ENCODE measurements around the gene ANKS1B.
"Not testable (repeated sequence)": the region's sequence is repeated elsewhere in the genome, so short reads cannot be mapped to it uniquely, and the experiment has no call there.

Gene ANKS1B

DNA sequence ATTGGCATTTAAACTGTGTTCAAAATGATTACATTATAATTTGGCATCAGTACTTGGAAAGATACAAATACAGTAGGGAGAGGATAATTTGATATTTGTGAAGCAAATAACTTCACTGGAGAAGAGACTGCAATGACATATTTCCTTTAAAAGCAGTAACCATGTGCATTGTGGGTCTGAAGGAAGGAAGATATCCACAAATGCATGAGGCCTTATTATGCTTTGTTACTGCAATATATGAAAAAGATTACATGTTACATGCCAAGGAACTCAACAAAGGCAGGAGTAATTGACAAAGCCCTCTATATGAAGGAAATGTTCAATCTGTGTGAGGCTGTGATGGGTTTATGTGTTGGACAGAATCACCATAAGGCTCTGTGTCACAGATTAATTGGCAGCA, 948.2 kb downstream of the ANKS1B start:
- DNase-seq: no peak

DNA sequence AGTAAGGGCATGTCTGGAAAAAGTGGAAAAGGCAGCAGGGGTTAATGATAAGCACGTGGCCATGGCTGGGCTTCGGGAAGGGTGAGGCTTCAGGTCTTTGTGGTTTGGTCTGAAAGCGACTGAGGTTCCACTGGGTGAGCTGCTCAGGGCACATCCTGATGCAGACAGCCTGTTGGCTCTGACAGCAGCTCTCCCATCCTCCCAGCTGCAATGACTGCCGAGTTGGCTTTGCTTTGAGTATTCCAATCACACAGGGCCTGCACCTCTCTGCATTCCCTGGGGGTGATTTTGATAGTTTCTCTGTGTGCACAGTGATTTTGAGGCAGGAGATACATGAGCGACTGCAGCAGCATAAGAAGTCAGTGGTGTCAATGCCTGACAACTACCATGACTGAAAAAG, 948.9 kb downstream of the ANKS1B start:
- no peak for DNase-seq

DNA sequence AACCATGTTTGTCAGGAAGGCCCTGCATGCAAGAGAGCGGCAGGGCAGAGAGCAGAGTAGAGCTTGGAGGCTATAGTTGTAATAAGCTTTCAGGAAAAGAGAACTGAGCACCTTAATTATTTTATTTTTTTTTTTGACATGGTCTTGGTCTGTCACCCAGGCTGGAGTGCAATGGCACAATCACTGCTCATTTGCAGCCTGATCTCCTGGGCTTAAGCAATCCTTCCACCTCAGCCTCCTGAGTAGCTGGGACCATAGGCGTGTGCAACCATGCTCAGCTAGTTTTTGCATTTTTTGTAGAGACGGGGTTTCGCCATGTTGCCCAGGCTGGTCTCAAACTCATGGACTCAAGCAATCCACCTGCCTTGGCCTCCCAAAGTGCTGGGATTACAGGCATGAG, 950.5 kb downstream of the ANKS1B start:
- not testable (repeated sequence) for DNase-seq

DNA sequence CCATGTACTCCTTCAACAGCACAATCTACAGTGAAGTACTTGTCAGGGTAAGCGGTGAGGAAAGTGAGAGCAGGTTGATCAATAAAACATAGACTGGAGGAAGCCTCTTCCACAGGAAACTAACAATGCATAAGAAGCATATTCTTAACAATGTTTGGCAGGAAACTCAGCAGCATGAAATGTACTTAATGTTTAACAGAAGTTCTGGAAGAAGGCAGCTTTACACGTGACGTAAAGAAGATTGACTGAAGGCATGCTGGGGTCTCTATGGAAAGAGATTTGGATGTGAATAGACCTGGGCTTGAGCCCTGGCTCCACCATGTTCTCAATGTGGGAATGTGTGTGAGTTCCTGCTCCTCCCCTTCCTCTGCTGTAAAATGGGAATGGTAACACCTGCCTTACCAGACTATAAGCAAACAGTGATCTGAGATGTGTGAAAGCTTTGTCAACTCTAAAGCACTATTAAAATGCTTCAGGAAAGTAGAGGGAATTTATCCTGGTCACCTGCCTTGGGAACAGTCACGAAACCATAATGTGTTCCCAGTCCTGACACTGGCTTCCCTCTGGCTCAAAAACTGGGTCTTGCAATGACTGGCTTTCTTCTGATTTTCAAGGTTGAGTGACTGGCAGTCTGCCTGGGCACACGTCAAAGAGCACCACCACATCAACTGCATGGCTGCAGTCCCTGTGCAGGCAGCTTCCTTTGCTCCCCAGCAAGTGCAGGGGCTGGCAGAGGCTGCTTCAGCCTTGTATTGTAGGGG, 955.0 kb downstream of the ANKS1B start:
- DNase-seq: no peak

DNA sequence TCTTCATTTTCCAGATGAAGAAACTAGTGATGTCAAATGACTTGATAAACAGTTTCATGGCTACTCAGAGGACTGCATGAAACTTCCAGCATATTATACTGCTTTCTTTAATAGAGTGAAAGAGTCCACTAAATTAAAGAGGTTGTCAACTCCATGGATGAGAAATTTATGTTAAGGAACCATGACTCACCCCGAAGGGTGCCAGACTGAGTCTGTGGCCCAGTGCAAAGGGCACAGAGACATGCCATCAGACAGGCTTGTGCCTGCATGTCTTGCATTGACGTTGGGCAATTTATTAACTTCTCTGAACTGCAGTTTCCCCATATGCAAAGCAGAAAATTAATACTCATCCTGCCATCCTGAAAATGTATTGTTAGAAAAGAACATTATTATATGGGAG, 957.3 kb downstream of the ANKS1B start:
- no peak for DNase-seq

DNA sequence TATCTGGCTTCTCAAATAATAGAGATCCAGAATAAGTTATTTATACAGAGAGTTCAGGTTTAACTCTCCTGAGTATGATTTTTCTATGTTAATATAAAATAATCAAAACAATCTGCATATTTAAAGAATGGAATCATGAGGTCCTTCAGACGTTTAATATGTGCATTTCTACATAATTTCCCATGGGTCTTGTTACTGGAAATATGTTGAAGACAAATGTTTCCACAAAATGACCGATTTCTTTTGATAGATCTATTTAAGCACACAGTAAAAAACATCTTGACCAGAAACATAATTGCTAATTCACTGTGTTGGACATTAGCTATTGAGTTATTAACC, 957.7 kb downstream of the ANKS1B start:
- DNase-seq: no peak

DNA sequence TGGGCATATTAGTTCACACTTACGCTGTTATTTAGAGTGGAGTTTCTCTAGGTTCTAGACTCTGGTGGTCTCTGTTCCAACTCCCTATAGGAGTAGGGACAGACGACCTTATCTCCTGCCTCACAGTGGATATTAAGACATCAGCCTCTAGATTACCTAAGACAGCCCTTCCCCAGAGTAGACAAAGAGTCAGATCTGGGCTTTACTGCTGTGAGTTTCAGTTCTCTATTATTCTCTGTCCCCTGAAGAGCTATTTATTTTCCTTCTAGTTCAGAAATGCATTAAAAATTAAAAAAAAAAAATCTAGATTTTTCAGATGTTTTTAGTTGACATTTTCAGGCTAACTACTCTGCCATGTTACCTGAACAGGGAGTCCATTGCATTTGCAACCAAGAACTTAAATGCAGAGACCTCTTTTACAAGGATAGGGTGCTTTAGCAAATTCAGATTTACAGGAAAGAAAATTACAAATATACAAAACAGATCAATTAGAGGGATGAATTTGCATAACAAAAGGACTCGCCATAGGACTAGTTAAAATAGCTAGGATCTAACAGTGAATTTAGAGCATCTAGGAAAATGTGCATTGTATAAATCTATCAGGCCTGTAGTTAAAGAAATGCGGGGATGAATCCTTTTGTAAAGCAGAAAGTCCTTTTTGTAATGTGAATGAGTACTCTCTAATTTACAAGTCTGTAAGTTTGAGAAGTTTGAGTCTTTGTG, 958.2 kb downstream of the ANKS1B start:
- DNase-seq: no peak

DNA sequence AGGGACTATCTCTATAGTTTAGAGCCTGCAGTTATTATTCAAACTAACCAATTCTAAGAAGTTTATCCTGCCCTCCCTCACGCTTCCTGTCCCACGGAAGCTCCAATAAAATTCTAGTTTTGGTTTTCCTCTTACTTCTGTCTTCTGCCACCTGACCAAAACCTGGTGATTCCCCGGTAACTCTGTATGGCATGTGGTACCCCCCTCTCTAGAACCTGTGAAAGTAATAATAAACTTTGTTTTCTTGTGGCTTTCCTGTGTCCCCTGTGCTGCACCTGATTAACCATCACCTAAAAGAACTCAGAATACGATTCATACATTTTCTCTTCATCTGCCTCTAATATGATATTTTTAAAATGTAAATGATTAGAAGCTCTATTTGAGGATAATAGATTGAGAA, 959.9 kb downstream of the ANKS1B start:
- DNase-seq: no peak

DNA sequence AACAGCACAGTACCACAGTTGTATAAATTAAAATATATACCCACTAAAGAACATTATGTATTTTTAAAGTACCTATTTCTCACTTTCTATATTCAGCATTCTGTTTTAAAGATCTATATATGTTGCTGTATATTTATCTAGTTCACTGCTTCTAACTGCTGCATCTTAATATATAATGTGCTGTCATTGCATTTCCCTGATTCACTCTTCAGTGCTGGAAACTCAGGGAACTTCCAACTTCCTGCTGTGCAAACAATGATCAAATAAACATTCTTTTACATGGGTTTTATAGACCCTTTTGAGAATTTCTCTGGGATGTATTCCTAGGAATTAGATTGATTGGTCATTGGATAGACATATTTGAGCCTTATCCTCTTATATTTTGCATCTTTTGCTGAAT, 960.5 kb downstream of the ANKS1B start:
- DNase-seq: no peak

DNA sequence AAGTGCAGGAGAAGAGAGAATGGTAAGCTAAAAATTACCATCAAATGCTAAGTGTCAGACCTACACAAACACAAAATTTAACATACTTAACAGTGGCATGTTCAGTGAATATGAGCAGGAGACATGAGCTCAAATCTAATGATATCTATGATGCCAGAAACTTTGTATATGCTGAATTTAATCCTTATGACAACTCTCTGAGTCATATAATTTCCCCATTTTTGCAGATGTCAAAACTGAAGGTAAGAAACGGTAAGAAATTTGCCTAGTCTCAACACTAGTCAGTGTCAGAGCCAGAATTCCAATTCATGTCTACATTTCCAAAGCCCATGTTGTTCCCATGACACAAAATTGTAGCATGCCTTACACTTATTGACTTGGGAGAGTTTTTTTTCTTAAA, 963.9 kb downstream of the ANKS1B start:
- DNase-seq: no peak

DNA sequence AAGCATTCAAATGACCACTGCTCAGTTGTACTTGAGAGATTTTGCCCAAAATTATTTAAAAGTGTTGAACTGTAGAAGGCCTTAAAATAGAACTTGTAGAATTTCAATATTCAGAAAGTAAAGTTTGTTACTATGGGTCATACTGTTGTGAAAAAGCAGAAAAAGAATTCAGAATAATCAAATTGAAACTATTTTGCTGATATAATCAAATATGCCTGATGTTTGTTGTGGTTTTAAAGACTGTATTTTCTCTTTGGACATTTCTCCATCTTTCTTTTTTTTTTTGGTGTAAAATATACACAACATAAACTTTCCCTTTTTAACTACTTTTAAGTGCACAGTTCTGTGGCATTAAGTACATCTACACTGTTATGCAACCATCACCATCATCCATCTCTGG, 964.9 kb downstream of the ANKS1B start:
- DNase-seq: no peak

DNA sequence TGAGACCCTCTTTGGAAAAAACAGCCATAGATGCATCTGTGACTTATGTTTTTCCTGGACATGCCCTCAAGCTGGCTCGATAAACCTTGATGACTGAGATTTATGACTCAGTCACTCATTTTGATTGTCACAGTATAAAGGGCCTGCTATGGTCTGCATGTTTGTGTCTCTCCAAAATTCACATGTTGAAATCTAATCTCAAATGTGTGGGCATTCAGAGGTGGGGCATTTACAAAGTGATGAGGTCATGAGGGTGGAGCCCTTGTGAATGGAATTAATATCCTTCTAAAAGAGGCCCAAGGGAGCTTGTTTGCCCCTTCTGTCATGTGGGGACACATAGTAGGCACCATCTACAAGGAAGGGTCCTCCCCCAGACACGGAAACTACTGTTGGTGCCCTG, 966.8 kb downstream of the ANKS1B start:
- no peak for DNase-seq

DNA sequence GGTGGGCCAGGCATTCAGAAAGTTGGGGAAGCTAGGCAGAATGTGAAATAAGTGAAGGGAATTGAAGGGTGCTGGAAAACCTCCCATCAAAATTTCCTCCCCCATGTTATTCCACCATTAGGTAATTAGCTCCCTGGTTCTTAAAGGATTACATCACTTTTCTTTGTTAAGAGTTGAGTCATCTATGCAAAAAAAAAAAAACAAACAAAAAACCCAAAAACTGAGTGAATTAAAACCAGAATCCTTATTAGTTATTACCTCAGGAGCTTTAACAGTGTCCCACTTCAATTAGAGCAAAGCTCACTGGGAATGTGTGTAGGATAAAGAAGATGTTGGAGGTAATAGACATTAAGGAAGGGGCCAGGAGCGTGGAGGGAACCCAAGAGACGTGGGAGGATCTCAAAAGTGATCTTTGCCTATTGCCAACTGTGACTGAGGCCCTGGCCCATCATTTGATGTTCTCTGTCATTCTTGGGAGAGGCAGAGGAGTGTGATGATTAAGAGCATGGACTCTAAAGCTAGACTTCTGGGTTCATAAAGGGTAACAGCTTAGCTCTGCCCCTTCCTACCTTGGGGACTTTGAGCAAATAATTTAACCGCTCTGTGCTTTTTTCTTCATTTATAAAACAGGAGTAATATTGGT, 975.0 kb downstream of the ANKS1B start:
- no peak for DNase-seq

DNA sequence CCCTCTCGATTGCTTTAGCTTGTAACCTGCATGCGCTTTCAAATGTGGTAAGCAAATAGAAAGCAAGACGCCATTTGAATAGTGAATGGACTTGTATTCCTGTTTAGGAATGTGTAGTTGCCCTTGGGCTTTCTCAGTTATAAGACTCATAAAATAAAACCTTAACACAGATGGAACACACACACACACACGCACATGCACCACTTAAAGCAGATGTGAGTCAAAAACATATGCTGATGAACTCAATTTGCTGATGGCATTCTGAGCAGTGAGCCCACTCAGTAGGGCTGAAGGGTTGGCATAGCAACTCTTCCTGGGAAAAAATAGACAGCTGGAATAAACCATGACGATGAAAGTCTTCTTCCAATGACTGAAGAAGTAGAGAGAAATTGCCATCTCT, 979.1 kb downstream of the ANKS1B start:
- no peak for DNase-seq

DNA sequence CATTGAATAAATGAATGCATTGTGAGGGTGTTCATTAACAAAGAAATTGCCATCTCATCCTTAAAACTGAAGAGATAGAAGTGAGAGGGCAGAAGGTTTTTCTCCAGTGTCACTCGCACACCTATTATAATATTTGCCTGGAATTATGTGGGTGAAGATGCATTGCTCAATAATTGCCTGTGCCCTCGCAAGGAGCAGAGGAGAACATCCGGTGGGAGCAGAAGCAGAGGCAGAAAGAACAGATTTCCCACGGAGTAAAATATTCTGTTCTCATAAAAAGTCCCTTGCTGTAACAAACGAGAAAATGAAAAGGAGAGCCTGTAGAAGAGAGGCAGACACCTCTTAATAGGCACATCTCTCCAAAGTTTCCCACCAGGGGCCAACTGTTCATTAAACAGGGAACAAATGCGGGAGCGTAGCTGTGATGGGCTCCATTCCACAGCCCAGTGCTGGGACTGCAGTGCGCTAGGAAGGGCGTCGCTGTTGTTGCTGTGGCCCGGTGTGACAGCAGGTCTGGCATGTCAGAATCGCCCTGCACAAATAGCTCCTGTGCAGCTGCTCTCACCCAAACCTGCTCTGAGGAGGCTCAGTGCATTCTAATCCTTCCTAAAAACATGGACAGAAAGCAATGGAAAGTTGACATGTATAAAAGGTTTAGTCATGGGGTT, 979.8 kb downstream of the ANKS1B start:
- no peak for DNase-seq

DNA sequence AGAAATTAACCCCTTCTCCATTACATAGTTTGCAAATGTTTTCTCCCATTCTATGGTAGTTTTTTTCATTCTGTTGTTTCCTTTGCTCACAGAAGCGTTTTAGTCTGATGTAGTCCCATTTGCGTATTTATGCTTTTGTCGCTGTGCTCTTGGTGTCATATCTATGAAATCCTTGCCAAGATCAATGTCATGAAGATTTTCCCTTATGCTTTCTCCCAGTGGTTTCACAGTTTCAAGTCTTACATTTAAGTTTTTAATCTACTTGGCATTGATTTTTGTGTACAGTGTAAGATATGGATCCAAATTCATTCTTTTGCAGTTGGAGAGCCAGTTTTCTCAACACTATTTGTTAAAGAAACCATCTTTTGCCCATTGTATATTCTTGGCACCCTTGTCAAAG, 982.0 kb downstream of the ANKS1B start:
- DNase-seq: no peak

DNA sequence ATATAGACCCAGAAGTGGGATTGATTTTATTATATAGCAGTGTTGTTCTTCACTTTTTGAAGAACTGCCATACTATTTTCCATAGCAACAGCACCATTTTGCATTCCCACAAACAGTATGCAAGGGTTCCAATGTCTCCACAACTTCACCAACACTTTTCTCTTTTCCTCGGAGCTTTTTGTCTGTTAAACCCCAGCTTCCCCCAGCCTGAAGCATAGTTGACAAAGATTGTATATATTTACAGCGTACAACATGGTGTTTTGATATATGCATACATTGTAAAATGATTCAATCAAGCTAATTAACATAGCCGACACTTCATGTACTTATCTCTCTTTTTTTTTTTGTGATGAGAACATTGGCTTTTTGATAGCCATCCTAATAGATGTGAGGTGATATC, 982.6 kb downstream of the ANKS1B start:
- no peak for DNase-seq

DNA sequence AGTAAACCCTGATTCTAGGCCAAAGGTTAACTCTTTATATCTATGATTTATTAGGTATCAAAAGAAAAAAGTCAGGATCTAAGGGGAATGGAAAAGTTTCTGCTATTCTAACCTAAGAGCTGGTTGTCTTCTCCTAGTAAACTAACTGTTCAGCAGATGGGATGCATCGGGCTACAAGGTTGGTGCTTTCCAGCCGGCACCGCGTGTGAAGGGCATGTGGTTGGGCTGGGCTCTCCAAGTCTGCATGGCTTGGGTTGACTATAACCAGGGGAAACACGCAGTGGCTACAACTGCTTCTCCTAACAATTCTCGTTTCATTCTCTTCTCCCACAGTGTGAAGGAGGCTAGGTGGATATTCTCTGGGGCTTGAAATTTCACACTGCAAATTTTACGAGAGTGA, 985.2 kb downstream of the ANKS1B start:
- DNase-seq: no peak

DNA sequence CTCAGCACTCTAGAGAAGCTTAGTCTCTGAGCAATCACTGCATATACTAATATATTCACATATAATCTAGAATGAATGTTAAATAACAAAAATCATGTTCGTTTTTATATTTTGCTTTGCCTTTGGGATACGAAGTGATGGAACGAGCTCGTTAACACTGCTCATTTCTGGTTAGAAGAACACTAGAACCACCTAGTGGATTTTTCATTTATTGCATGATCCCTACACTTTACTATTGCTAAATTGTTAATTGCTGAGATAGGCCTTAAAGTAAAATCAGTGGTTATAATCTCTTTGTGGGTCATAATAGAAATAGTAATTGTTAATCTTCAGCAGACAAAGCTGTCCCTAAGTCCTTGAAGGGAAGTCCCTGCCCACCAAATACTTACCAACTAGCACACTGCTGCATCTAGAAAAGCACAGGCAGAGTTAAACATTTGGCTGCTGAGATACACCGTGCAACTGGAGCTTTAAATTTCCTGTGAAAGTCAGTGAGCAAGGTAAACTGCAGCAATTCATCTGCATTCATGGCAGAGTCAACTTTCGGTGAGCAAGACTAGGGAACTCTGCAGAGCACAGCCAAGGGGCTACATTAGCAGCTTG, 985.9 kb downstream of the ANKS1B start:
- no peak for DNase-seq

DNA sequence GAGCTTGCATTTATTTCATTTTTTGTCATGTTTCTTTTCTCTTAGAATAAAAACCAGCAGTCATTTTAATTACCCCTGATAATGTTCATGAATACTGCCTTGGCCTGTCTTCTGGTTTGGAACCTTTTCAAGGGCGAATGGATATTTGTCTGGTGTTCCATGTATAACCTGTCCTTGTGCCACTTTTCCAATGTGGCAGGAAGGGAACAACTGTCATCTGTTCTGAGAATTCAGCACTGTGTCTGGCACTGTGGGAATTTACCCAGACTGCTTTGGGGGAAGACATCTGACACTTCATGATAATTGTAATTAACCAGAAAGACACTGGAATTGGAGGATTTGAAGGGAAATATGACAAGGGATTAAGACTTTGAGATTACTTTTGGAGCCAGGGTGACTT, 986.8 kb downstream of the ANKS1B start:
- DNase-seq: no peak

DNA sequence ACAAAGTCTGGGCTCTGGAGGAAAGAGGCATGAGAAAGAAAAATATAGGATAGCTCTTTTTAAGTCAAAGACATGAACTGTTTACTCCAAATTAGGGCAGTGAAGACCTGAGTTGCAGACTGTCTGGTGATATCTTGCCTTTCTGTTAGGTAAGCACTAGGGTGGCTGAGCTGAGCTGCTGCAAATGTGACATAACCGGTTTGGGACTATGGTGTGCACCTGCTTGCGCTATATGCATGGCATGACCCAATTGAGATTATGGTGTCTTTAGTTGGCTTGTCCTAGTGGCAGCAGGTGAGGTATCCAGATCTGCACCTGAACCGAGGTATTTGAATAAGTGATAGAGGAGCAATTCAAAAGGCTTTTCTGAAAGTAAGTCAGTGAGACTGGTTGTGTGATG, 994.1 kb downstream of the ANKS1B start:
- DNase-seq: no peak

DNA sequence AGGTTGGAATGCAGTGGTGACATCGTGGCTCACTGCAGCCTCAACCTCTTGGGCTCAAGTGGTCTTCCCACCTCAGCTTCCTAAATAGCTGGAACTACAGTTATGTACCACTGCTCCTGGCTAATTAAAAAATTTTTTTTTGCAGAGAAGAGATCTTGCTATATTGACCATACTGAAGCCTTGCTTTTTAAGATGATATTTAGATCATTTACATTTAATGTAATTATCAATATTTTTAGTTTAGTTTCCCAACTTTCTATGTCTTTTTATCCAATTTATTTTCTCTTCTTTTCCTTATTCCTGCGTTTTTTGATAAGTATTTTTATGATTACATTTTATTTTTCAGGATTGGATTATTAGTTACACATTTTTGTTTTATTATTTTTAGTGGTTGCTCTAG, 999.6 kb downstream of the ANKS1B start:
- DNase-seq: no peak

DNA sequence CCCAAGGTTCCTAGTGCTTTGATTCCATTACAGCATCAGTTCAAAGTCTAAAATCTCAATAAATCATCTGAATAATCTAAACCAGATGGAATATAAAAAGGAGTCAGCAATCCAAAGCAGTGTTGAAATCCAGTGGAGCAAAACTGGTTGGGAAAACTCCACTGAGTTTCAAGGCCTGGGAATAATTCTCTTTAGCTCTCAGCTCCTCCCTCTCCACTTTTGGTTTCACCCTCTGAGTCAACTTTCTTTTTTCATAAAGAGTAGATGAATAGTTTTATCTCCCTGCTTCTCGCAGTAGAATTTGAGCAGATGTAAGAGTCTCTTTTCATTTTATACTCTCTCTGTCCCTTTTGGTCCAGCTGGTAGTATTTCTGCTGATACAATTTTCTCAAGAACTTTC, 1001.1 kb downstream of the ANKS1B start:
- DNase-seq: no peak
